GM18867 (cell line): ENCODE results near the gene TTBK1.

Source experiments
- ATAC-seq: cut with Tn5 transposase; IDR thresholded peaks from one replicate; pipeline ENCODE4 v1.9.1; 2021; ENCODE audit warnings: mild to moderate bottlenecking, moderate library complexity; ENCODE audit not compliant: unreplicated experiment

The TTBK1 gene

DNA sequence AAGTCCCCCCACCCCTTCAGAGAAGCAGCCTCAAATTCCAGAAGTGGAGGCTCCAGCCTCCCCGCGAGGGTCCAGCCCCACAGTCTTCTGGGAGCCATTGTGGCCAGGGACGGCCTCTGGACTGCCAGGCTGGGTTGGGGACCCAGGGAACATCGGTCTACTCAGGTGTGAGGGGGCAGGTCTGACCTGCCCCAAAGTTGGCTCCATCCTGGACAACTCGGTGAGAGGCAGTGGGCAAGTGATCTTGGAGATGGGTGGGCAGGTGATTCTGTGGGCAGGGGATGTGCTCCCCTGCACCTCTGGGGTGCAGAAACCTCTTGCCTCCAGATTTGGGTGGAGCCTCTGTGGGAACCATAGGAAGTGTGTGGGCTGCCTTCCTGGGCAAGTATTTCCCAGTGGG, 42.6 kb downstream of the TTBK1 start:
- ATAC-seq, result no peak

DNA sequence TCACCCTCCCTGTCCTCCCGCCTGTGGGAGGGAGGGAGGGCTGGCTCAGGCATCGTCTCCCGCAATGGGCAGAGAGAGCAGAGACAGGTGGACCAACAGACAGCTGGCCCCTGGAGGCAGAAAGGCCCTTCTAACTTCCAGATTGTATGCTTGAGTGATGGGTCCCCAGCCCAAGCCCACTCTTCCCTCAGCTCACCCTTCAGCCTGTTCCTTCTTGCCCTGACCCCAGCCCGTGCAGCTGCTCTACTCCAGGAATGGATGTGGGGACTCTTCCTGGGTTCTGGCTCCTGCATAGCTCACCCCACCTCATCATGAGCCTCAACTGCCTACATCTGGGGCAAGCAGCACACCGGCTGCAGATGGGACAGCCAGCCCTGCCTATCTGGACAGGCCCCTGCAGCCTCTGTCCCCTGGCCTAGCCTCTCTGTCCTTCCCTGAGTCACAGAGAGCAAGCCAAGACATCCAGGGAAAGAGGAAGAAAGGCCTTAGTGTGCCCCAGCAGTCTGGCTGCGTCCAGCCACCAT, 43.2 kb downstream of the TTBK1 start:
- ATAC-seq, result no peak

DNA sequence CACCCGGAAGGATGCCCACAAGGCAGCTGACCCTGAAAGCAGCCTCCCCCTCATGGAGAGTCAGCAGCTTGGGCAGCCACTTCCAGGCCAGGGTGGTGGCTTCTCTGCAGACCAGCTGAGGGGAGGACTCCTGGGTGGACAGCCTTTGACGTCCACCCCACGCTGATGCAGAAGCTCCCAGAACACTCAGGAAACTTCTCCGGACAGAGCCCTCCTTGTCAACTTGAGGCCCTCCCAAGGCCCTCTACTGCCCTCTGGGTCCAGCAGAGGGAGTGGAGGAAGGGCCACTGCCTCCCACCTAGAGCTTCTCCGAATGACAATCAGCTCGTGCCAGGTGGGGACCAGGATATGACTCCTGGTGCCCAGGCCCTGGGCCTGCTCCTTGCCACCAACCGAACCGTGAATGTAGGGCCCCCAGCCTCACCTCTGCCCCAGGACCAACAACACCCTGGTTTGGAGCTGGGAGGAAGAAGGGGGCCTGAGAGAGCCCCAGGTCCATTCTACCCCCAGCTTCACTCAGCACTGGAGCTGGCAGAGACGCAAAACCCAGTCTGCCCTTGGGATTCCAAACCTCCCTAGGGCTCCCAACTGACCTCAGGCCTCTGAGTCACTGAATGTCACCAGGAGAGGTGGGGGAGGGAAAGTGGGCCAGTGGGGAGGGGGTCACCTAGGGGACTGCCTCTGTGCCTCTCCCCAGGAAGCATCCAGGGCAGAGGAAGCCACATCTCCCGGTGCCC, 43.9 kb downstream of the TTBK1 start:
- ATAC-seq, result no peak

DNA sequence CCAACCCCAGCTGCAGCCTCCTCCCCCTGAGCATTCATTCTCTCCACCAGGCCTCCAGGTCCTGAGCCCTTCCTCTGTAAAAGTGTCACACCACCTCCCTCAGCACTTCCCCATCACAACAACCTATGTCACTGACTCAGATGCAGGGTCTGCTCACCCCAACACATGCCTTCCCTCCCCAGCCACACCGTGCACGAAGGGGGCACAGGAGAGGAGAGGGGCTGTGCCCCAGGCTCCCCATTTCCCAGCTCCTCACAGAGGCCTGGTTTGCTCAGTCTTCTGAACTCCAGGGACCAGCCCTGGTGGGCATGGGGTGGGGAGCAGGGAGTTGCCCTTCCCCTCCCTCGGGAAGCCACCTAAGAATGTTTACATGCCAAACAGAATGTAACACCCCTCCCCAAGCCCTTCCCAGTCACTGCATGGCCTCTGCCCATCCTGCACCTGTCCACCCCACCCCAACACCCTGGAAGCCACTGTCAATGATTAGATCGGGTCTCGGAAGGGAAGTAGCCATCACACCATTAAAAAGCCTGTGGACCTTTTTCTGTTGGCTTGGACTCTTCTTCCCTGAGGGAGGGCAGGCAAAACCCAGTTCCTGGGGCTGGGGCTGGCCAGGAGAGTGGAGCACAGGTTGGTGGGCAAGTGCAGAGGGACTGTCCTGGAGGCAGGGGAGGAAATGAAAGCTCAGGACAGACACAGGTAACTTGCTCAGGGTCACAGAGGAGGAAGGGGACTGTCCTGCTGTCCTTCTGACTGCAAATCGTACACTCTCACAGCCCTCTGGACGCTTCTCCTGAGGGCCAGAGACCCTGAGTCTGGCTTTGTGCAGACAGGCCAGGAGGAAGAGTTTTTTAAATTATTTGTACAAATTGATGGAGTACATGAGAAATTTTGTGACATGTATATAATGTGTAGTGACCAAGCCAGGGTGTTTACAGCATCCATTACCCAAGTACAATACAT, 44.7 kb downstream of the TTBK1 start:
- ATAC-seq, result no peak

DNA sequence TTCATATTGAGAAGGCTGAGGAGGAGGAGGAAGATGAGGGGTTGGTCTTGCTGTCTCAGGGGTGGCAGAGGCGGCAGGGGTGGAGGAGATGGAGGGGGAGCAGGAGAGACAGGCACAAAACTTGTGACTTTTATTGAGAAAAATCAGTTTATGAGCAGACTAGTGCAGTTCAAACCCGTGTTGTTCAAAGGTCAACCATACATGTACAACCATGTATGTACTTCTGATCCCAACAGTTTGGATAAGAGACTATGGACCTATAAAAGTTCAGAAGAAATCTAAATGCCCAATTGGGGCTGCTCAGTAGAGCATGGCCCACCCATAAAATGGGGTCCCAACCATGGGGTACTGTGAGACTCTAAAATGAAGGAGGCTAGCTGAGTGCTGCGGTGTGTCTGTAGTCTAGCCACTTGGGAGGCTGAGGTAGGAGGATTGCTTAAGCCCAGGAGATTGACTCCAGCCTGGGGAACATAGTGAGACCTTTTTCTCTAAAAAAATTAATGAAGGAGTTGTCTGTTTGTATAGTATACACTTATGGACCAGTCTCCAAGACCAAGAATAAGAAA, 47.1 kb downstream of the TTBK1 start:
- no peak for ATAC-seq

DNA sequence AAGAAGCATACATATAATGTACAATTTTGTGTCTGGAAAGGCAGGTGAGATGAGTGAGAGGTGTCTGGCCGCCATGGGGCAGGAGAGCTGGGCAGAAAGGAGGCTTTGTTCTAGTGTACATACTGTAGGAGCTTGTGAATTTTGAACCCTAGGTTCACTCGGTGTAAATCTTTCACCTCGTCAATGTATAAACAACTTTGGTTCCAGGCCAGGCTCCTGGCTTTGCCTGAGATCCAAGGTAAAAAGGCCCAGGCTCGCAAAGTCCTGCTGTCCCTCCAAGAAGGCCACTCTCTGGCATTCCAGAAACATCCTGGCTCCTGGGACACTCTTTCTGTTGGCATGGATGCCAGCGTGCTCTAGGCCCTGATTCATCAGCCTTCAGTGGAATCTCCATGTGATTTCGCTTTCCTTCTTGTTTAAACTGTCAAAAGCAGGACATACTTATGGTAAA, 47.6 kb downstream of the TTBK1 start:
- no peak for ATAC-seq

DNA sequence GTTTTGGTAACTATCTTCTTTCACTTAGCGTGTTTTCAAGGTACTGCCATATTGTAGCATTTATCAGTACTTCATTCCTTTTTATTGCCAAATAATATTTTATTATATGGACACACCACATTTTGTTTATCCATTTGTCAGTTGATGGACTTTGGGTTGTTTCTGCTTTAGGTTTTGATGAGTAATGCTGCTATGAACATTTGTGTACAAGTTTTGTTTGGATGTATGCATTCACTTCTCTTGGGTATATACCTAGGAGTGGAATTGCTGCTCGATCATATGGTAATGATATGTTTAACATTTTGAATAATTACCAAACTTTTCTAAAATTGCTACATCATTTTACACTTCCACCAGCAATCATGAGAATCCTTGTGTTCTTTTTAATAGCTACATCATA, 48.4 kb downstream of the TTBK1 start:
- no peak for ATAC-seq

DNA sequence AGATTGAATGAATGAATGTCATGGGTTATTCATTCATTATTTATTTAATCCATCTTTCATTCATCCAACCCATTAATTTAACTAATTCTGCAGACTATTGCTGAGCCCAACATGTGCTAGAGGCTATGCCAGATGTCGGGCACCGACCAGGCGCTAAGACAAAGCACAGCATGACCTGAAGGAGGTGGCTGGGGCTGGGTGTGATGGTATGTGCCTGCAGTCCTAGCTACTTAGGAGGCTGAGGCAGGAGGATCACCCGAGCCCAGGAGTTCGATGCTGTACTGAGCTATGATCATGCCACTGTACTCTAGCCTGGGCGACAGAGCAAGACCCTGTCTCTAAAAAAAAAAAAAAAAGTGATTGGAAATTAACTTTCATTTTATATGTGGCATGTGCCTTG, 49.1 kb downstream of the TTBK1 start:
- no peak for ATAC-seq

DNA sequence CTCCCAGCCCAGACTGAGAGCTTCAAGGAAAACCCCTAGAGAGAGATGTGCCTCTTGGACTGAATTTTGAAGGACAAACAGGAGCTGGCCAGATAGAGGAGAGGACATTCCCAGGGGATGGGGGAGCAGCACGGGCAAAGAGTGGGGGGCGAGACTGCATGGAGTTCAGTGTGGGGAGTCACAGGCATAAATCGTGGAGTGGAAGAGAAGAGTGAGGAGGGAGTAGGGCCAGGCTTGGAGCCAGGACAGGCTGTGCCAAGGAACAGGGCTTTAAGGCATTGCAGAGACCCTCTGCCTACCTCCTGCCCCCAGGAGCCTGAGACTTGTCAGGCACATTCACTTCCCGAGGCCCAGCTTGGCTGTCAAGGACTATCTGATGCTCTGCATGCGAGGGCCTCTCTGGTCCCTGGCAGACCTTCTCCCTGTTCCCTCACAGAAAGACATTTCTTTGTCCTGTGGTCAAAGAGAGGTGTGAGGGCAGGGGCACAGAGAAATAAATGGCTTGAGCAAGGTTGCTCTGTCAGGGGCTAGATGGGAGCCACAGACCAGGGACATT, 49.6 kb downstream of the TTBK1 start:
- ATAC-seq, result no peak

DNA sequence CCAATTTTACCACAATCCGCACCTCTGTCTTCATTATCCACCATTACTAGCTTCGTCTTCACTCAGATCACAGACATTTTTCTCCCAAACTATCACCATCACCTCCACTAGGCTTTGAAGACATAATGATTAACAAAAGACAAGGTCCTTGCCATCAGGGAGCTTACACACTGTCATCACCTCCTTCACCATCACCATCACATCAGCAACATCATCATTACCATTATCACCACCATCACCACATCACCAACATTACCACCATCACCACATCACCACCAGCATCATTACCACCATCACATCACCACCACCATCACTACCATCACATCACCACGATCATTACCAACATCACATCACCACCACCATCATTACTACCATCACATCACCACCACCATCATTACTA, 50.4 kb downstream of the TTBK1 start:
- no peak for ATAC-seq

DNA sequence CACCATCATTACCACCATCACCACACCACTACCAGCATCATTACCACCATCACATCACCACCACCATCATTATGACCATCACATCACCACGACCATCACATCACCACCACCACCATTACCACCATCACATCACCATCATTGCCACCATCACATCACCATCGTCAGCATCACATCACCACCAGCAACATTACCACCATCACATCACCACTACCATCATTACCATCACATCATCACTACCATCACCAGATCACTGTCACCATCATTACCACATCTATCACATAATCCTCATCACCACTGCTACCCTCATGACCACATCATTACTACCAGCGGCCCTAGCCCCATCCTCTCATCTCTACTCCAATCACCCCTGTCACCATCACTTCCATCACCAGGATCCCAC, 51.3 kb downstream of the TTBK1 start:
- ATAC-seq, result no peak

DNA sequence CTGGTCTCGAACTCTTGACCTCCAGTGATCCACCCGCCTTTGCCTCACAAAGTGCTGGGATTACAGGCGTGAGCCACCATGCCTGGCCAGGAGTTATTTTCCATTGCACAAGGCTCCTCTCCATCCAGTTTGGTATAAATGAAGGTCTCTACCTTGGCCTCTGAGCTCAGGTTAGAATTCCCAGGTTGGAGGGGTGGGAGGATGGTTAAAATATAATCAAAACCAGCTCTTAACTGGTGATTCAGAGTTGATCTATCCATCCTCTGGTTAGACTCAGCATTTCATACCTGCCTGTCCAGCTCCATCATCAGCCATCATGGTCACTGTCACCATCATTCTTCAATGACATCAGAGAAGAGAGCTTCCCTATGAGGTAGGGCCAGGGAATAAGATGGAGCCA, 52.2 kb downstream of the TTBK1 start:
- no peak for ATAC-seq

DNA sequence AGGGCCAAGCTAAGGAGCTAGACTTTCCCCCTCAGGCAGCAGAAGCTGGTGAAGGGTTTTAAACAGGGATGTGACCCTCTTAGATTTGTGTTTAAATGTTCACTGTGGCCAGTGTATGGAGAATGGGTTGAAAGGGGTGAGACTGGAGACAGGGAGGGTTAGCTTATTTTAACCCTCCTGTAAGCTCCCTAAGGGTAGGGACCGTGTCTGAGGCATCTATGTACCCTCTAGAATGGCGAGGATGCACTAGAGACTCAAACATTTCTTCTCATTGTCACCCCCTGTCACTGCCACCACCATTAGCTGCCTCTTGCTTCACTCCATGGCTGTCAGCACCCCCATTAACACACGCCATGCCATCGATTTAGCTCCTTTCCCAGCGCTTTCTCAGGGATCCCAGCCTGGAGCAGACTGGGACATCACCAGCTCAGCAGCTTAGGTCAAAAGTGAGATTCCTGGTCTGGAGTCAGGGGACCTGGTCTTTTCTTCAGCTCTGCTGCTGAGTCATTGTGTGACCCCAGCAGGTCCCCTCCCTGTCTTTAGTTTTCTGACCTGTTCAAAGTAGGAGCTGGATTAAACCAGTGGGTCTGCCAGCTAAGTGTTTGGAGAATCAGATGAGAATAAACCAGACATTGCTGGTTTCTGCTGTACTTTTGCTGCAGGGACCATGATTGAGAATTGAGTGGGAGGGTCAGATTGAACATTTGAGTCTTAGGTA, 53.7 kb downstream of the TTBK1 start:
- no peak for ATAC-seq

DNA sequence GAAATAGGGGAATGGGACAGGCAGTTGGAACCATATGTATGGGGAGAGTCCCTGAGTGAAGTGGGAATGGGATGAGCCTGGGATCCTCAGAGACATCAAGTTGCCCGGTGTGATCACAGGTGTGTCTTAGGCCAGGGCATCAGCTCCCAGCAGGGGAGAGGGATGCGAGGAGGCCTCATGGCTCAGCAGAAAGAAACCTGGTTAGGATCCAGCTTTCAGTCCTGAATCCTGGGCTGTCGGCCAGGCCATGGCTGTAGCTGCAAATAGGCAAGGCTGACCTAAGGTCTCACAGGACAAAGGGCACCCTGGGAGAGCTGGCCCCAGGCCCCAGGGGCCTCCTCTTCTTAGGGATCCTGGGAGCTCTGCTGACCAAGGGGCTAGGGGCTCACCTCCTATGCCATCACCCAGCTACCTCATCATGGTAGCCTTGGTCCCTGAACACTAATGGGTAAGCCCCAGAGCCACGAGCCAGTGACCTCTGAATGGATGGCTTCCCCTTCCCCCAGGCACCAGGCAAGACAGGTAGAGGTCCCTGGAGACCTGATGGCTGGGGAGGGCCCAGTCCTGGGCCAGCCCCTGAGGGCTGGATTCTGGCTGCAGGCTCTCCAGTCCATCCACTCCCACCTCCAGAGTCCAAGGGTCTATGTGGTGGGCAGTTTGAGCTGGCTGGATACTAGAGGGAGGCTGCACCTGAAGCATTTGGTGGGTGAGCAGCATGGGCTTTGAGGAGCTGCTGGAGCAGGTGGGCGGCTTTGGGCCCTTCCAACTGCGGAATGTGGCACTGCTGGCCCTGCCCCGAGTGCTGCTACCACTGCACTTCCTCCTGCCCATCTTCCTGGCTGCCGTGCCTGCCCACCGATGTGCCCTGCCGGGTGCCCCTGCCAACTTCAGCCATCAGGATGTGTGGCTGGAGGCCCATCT, 54.6 kb downstream of the TTBK1 start, which contains the start of gene SLC22A7:
SLC22A7 (plus strand) TSS at position 617 of the 921 bp plus-strand sequence; CDS start at position 716, 99 bp downstream.
- ATAC-seq, result no peak

DNA sequence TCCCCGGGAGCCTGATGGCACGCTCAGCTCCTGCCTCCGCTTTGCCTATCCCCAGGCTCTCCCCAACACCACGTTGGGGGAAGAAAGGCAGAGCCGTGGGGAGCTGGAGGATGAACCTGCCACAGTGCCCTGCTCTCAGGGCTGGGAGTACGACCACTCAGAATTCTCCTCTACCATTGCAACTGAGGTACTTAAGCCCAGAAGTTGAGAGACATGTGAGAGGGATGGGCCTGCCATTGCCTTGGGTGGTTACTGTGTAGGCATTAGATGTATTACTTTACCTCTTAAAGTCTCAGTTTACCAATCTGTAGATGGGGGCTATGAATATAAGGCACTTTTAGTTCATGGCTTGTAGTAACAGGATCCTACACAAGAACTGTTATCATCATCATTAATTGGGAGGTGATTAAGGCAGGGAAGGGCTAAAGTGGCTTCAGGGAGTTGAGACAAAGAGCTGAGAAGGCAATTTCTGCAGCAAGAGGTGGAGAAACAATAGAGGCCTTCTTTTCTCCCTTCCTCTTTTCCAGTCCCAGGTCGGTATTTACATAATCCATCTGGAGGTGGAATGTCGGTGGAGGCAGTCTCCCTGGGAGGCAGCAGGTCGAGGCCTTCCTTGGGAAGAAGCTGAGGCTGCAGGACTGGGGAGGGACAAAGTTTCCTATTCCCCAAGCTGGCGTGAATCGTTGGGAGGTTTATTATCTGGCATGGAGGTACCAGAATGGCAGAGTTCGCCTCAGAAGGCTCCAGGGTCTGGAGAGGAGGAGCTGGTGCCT, 55.5 kb downstream of the TTBK1 start:
- ATAC-seq, result no peak

DNA sequence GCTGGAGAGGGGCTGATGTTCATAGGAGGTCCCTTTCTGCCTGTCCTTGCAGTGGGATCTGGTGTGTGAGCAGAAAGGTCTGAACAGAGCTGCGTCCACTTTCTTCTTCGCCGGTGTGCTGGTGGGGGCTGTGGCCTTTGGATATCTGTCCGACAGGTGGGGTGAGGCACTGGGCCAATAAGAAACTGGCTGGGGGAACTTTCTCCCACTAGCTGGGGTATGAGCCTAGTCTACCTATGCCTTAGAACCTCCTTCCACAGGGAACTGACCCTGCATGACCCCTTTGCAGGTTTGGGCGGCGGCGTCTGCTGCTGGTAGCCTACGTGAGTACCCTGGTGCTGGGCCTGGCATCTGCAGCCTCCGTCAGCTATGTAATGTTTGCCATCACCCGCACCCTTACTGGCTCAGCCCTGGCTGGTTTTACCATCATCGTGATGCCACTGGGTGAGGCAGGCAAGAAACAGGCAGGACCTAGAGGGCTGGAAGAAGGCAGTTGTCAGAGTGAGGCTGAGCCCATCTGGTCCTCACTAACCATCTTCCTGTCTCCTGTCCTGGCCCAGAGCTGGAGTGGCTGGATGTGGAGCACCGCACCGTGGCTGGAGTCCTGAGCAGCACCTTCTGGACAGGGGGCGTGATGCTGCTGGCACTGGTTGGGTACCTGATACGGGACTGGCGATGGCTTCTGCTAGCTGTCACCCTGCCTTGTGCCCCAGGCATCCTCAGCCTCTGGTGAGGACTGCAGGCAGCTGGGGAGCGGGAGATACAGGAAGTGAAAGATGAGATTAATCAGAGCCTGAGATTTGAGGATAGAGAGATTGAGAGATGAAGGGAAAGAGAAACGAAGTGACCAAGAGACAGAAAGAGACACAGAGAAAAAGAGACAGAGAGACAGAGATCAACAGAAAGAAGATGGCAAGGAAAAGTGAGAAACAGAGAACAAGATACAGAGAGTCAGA, 56.3 kb downstream of the TTBK1 start:
- no peak for ATAC-seq

DNA sequence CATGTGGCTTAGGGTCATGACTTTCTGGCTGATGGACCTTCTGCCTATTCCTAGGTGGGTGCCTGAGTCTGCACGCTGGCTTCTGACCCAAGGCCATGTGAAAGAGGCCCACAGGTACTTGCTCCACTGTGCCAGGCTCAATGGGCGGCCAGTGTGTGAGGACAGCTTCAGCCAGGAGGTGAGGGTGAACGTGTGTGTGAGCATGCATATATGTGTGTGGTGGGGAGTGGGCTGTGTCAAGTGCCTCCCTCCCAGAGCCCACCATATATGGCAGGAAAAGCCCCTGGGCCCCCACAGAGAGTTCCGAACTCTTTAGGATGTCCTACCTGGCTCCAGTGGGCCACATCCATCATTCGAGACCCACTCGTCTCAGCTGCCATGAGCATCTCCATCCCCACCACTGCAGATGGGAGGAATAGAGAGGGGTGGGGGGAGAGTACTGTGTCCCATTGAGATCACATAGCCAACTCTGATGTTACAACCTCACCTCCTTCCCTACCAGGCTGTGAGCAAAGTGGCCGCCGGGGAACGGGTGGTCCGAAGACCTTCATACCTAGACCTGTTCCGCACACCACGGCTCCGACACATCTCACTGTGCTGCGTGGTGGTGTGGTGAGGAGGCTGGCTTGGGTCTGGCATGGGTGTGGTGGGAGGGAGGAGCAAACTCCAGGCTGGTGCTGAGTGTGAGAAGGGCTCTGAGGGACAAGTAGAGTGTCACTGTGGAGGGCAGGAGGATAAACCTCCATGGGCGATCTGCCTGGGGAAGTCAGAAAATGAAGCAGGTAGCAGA, 58.0 kb downstream of the TTBK1 start:
- ATAC-seq, result no peak
